Spleen (tissue), 11 donors: Measurements from ENCODE around the gene TCP11L2. TPM values are rescaled to one million over a fixed set of nuclear protein-coding genes. Genes with fewer than 3 reads are reported as not detected.

Experiments
- DNase-seq: peaks from one replicate; pipeline ENCODE4 v3.0.0-alpha.2; 2020
- H3K27ac ChIP-seq, 8 donors: fragments of 200-600 bp; sonication (generic) in 7 of 8; 1 replicate in 4 of 8; 2 replicates in 4 of 8; pipeline versions ENCODE4 v1.5.0 to v1.8.0; 2016 to 2021; ENCODE audit warnings: inconsistent platforms in 4 of 8, mild to moderate bottlenecking in 4 of 8, moderate library complexity in 1 of 8
- H3K27me3 ChIP-seq, 7 donors: fragments of 200-600 bp; sonication (generic) in 6 of 7; replicated peaks in 1 of 7; 1 replicate in 4 of 7; 2 replicates in 3 of 7; pipeline versions ENCODE4 v1.5.0 to v1.8.0; 2016 to 2021; ENCODE audit warnings: inconsistent platforms in 3 of 7, mild to moderate bottlenecking in 1 of 7
- H3K36me3 ChIP-seq, 6 donors: fragments of 200-600 bp; sonication (generic) in 5 of 6; 1 replicate in 4 of 6; 2 replicates in 2 of 6; pipeline versions ENCODE4 v1.5.0 to v1.8.0; 2016 to 2021; ENCODE audit warnings: inconsistent platforms in 2 of 6
- H3K4me1 ChIP-seq, 6 donors: fragments of 200-600 bp; sonication (generic) in 5 of 6; 1 replicate in 3 of 6; 2 replicates in 3 of 6; pipeline versions ENCODE4 v1.5.0 to v1.8.0; 2016 to 2021; ENCODE audit warnings: inconsistent platforms in 3 of 6
- H3K4me3 ChIP-seq, 8 donors: fragments of 200-600 bp; sonication (generic) in 7 of 8; 1 replicate in 4 of 8; 2 replicates in 4 of 8; pipeline versions ENCODE4 v1.5.0 to v1.8.0; 2016 to 2021; ENCODE audit warnings: inconsistent platforms in 4 of 8, mild to moderate bottlenecking in 4 of 8, moderate library complexity in 2 of 8
- H3K9me3 ChIP-seq, 8 donors: fragments of 200-600 bp; sonication (generic) in 7 of 8; 1 replicate in 4 of 8; 2 replicates in 4 of 8; pipeline versions ENCODE4 v1.5.0 to v1.8.0; 2016 to 2021; ENCODE audit warnings: inconsistent platforms in 4 of 8
- CTCF ChIP-seq, 11 experiments: fragments of 200-600 bp in 7 of 11; fragments of 450-650 bp in 4 of 11; sonication (generic) in 4 of 11; IDR thresholded peaks in 8 of 11; conservative IDR thresholded peaks in 3 of 11; 1 replicate in 7 of 11; 2 replicates in 4 of 11; pipeline versions ENCODE4 v1.4.0 to v1.8.0; 2016 to 2021; ENCODE audit warnings: antibody characterized with exemption in 11 of 11, inconsistent platforms in 4 of 11, mild to moderate bottlenecking in 1 of 11
- POLR2A ChIP-seq, 3 donors: fragments of 450-650 bp; IDR thresholded peaks; one replicate each; pipeline ENCODE4 v1.5.1; 2017; ENCODE audit warnings: antibody characterized with exemption in 3 of 3, mild to moderate bottlenecking in 1 of 3
- POLR2AphosphoS5 ChIP-seq, 3 donors: sonication (generic); formaldehyde crosslinking; IDR thresholded peaks; one replicate each; pipeline ENCODE4 v1.5.1; 2017; ENCODE audit warnings: antibody characterized with exemption in 3 of 3
- WGBS, 5 donors: extraction: QIAGEN DNeasy Blood & Tissue Kit in 3 of 5; methylation state at CpG; one replicate each; pipeline versions ENCODE4 v1.1.5 to v1.1.7; 2013 to 2018; 5-methylcytosine and 5-hydroxymethylcytosine counted together
- intact Hi-C: fragments of 100-400 bp; cut with DNase I; formaldehyde crosslinking; loops from one replicate; pipeline ENCODE4 v1.15.0; 2023; ENCODE audit warnings: low total_unique reads
- polyA plus RNA-seq, 3 donors: library from polyadenylated mRNA; stranded (reverse); fragments of 200-250 nt; gene quantifications; one replicate each; pipeline ENCODE4 v1.2.1, GENCODE V29; 2013
- total RNA-seq, 7 donors: library from RNA; depleted of rRNA in 3 of 7; stranded (reverse); fragments of >200 nt in 3 of 7; fragmentation: NEBNext Ultra II Directional in 4 of 7; extraction: Animal tissue kit (Norgen Biotek cat#: 25700) in 4 of 7; gene quantifications; one replicate each; pipeline versions ENCODE4 v1.1.0 to v1.2.1, GENCODE V29; 2016 to 2021
- donor health status: healthy with polysubstance abuse.
- donor health status: DM: no; HTN: no; CAD: no; lungs with moderate emphysema.
- donor health status: DM: no; HTN: no; CAD: no.
- donor health status: Bipolar disorder and iron deficiency.
- donor health status: healthy.
- donor health status: DM: no; HTN: no; CAD: no.
- donor health status: DM: yes; HTN: yes; CAD: no.

The TCP11L2 gene
- total and polyA plus RNA-seq, 10 donors, result 1.2 to 88.3 (median 45.8) TPM

- intact Hi-C loops, result no loop called here
- TF ChIP-seq POLR2AphosphoS5 (IDR thresholded peaks at IDR 0.05), result no peak
- no peak for TF ChIP-seq POLR2A (IDR thresholded peaks at IDR 0.05)
- no peak for TF ChIP-seq CTCF (IDR thresholded peaks at IDR 0.05 in 8 of 11, conservative IDR thresholded peaks at IDR 0.05 in 3 of 11)
Observed at GRCh38 chr12:106362971-106363370, 60.4 kb downstream of the TCP11L2 start.

GRCh38 chr12:106364261-106364660 lies 61.7 kb downstream of the TCP11L2 start:
- Histone ChIP-seq H3K4me3 (no peak overlapping the region), H3K4me1 (peaks cover 0 to 14% (median 8%) of the 10 kb centered on the region in 6 donors), H3K27ac (no peak overlapping the region), H3K36me3 (peaks cover 0 to 44% (median 14%) of the 10 kb centered on the region in 6 donors), H3K27me3 (no peaks in the 10 kb centered on the region), H3K9me3 (no peaks in the 10 kb centered on the region)
- WGBS, 5 donors, result 89 to 97% (median 94%) methylated on average over 4 of the region's 4 CpGs
- TF ChIP-seq POLR2AphosphoS5 (IDR thresholded peaks at IDR 0.05), result no peak
- no peak for TF ChIP-seq POLR2A (IDR thresholded peaks at IDR 0.05)
- TF ChIP-seq CTCF (IDR thresholded peaks at IDR 0.05 in 8 of 11, conservative IDR thresholded peaks at IDR 0.05 in 3 of 11), result no peak
- intact Hi-C loops, result no loop called here
- DNase-seq, result no peak

More at GRCh38 chr12:106362971-106363370, 60.4 kb downstream of the TCP11L2 start:
- Histone ChIP-seq H3K4me3 (no peak overlapping the region), H3K27ac (no peak overlapping the region), H3K36me3 (peaks cover 0 to 40% (median 6%) of the 10 kb centered on the region in 6 donors), H3K4me1 (peaks cover 0 to 26% (median 18%) of the 10 kb centered on the region in 6 donors), H3K9me3 (no peaks in the 10 kb centered on the region), H3K27me3 (no peaks in the 10 kb centered on the region)
- WGBS, 5 donors, result 91 to 95% (median 94%) methylated on average over 4 of the region's 4 CpGs
- DNase-seq, result no peak

- H3K27me3 ChIP-seq, result no peaks in the 10 kb centered on the region
- DNase-seq, result no peak
- no peak overlapping the region for H3K27ac ChIP-seq
- intact Hi-C loops, result no loop called here
- no peak for TF ChIP-seq CTCF (IDR thresholded peaks at IDR 0.05 in 8 of 11, conservative IDR thresholded peaks at IDR 0.05 in 3 of 11)
- no peak for TF ChIP-seq POLR2A (IDR thresholded peaks at IDR 0.05)
- TF ChIP-seq POLR2AphosphoS5 (IDR thresholded peaks at IDR 0.05), result no peak
- H3K4me3 ChIP-seq, result no peak overlapping the region
- peaks cover 0 to 16% (median 9%) of the 10 kb centered on the region in 8 donors for H3K9me3 ChIP-seq
- WGBS, 5 donors, result 81 to 90% (median 83%) methylated on average over 6 of the region's 6 CpGs
- peaks cover 0 to 87% (median 39%) of the 10 kb centered on the region in 6 donors for H3K36me3 ChIP-seq
- no peaks in the 10 kb centered on the region for H3K4me1 ChIP-seq
Observed at GRCh38 chr12:106369624-106370346, 67.3 kb downstream of the TCP11L2 start.

GRCh38 chr12:106378788-106379187 lies 76.3 kb downstream of the TCP11L2 start:
- H3K36me3 ChIP-seq, result peaks cover 0 to 99% (median 54%) of the 10 kb centered on the region in 6 donors
- no peak for TF ChIP-seq CTCF (IDR thresholded peaks at IDR 0.05 in 8 of 11, conservative IDR thresholded peaks at IDR 0.05 in 3 of 11)
- no peak for TF ChIP-seq POLR2AphosphoS5 (IDR thresholded peaks at IDR 0.05)
- no peak for TF ChIP-seq POLR2A (IDR thresholded peaks at IDR 0.05)
- H3K4me1 ChIP-seq, result no peaks in the 10 kb centered on the region
- WGBS, 5 donors, result 44 to 55% (median 49%) methylated on average over 4 of the region's 4 CpGs
- intact Hi-C loops, result no loop called here
- no peak overlapping the region for H3K4me3 ChIP-seq
- H3K9me3 ChIP-seq, result peaks cover 0 to 22% (median 16%) of the 10 kb centered on the region in 8 donors
- DNase-seq, result no peak
- H3K27ac ChIP-seq, result no peak overlapping the region
- no peaks in the 10 kb centered on the region for H3K27me3 ChIP-seq
